ENCODE results near the gene CAPN10.

DNA sequence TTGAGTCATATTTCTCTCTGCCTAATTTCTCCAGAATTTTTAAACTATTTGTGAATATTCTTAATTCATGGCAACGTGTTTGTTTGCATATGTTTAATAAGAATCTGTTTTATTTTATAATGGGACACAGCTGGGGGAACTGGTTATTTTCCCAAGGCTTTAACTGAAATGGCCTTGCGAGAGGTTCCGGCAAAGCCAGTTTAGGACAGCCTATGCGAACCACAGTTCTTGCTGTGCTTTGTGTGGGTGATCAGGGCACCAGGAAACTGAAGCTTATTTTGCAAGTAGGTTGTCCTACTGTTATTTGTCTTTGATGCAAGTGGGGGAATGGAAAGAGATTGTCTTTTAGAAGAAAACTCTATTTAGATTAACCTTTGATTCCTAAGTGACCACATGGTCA lies 35.2 kb upstream of the CAPN10 start:
- TF ChIP-seq GATA3 (IDR thresholded peaks at IDR 0.05; ENCODE audit: low read depth, low read length), result no peak
- no peak for TF ChIP-seq GATA2 (IDR thresholded peaks at IDR 0.05; ENCODE audit: low read depth, low read length)

Data from SH-SY5Y (cell line).